GM19463 (cell line): ENCODE measurements around the gene FGF1.

Source experiments
- ATAC-seq: cut with Tn5 transposase; IDR thresholded peaks from one replicate; pipeline ENCODE4 v1.9.1; 2021; ENCODE audit warnings: mild to moderate bottlenecking, moderate library complexity; ENCODE audit not compliant: unreplicated experiment

The FGF1 gene

DNA sequence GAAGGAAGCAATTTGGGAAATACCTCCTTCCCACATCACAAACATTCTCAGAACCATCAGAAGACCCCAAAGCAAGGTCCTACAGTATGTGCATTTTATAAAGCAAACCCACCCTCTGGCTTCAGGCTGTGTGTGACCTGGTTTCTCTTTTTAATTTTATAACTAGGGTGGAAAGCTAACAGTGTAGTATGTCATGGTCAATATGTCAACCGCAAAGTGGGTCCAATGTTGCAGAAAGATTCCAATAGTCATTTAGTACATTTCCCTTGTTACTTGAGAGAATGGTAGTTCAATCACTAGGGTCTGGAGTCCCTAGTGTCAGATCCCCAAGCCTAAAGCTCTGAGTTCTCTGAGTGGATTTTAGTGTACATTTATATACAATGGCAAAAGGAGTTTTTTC, 96.2 kb downstream of the FGF1 start:
- no peak for ATAC-seq

DNA sequence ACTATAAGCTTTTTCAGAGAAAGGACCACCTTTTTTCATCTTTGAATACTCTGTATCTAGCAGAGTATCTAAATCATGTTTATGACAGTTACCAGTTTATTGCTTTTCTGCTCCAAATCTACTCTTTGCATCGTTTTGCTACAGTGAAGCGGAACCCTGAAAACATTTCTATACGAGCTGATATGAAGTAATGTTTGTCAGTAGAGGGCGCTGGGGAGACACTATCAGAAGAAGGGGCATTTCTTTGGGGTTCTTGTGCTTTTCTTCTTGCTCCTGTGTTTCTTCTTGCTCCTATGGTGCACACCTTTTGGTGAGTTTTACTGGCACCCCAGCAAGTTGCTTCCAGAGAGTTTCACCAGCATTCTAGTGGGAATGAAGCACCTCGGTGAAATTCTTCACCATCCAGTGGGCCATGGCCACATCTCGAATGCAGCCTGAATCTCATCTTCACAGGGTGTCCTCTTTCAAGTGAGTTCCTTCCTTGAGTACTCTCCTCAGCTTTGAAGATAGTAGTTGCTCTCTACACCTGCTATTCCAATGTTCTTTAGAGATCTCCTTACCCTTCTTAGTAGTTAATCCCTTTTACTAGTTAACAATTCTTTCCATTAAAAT, 98.4 kb downstream of the FGF1 start:
- ATAC-seq: no peak

DNA sequence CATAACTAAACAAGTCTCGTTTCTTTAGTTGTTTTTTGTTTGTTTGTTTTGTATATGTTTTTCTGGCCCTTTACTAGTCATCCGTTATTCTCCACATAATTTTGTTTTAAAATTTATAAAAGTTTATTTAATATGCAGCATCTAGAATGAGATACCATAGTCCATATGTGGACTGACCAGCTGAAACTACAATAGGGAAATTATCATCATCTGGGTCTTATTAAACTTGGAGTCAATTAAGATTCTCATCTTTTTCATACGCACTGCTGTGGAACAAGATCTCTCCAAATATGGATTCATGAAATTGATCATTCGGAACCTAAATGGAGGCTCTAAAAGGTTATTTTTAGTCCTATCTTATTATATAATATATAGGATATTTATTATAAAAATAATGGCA, 99.3 kb downstream of the FGF1 start:
- ATAC-seq: no peak

DNA sequence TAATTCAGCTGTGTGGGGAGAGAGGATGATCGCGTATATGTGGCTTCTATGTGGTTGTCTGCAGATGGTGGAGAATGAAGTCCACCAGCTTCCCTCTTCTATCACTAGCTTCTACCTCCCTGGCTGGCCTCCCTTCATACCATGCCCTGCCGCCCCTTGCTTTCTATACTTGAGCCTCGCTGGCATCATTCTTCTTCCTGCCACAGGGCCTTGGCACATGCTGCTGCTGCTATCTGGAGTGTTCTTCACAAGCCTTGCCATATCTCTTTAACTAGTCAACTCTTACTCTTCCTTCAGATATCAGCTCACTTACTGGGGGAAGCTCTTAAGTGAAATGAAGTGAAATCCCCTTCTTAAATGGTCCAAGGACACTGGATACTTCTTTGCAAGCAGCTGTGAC, 100.4 kb downstream of the FGF1 start:
- no peak for ATAC-seq

DNA sequence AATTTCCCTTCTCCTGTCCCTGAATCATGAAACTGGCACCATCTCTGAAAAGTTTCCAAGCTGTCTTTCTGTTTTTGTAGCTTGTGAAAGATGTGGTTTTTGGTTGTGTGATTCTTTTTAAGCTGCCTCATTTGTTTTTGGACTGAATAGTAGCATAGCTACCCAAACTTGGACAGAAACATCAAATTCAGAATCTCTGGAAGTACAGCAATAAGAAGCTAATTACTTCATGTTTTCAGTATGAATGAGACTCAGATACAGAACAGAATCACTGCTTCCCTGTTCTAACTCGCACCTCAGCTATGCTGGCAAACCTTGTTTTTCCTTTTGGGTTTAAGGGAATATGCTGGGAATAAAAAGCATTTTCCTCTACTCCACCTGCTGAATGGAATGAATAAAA, 101.0 kb downstream of the FGF1 start:
- no peak for ATAC-seq

DNA sequence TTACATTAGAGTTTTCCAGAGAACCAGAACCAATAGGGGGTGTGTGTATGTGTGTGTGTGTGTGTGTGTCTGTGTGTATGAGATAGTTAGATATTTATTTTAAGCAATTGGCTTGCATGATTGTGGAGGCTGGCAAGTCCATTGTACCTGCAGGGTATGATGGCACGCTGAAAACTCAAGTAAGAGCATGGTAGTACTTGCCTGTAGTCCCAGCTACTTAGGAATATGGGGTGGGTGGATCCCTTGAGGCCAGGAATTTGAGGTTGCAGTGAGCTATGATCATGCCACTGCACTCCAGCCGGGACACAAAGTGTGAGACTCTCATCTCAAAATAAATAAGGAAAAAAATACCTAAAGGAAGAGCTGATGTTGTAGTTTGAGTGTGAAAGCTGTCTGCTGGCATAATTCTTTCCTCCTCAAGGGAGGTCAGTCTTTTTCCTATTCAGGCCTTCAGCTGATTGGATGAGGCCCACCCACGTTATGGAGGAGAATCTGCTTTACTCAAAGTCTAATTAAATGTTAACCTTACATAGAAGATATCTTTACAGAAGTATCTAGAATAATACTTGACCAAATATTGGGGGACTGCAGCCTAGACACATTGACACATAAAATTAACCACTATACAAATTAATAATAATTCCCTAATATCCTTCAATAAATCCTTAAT, 107.6 kb downstream of the FGF1 start:
- ATAC-seq: no peak

DNA sequence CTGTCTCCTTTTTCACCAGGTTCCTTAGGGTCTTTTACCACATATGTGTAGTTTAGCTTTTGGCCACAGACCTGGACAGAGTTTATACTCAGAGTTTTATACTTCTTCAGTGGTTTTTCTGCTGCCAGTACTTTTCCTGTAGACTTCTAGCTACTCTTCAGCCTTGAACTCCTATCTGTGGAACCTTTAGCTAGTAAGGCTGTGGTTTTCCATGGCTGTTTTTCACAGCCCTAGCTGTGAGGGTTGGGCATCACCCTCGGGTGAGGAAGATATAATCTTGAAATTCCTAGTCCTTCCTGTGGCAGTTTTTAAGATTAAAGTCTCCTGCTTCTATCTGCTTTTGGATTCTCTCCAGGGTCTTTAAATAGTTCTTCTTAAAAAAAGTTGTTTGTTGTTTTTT, 109.1 kb downstream of the FGF1 start:
- ATAC-seq: no peak

DNA sequence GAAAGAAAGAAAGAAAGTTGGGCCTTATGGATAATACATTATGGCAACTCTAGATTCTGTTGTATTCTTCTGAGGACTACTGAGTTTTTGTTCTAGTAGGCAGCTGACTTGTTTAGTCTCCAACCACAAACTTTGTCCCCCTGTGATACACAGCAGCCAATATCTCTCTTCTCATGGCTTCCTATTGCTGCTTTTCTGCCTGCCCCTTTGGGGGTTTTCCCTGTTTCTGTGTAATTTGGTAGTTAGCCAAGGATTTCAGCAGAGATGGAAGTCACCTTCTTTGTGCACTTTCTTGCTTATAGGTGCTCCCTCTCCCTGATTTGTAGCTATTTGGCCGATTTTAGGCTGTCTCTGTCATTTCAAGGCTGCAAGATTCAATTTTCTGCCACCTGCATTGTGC, 109.6 kb downstream of the FGF1 start:
- ATAC-seq: no peak

DNA sequence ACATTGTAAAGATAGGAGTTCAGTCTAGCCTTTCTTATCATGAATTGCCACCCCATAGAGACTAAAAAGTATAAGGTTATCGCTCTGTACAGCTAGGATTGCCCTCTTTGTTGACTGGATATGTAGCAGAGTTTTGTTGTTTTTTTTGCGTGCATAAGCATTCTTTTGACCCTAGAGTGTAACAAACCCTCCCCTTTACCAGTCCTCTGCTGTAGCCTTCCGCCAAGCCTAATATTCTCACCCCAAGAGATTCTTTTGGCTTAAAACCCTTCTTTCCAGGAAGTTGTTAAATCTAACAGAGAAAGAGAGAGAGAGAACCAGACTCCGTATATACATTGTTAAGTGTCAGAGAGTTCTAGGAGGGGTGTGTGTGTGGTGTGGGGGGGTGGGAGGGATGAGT, 113.9 kb downstream of the FGF1 start:
- no peak for ATAC-seq

DNA sequence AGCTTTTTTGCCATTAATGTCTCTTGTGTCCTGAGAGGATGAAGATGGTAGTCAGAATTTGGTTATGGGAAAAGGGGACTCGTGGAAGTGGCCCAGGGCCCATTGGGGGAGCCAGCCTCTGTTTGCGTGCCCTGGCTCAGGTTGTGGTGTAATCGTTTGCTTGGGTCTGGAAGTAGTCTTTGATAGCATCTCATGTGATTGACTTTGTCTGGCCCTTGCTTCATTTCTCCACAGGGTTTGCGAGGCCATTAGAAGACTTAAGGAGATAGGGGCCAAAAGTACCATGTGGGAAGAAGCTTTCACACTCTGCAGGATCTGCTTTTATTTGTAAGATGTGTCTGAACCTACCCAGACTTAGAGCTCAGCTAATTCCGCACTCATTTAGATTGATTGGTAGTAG, 114.5 kb downstream of the FGF1 start:
- no peak for ATAC-seq

DNA sequence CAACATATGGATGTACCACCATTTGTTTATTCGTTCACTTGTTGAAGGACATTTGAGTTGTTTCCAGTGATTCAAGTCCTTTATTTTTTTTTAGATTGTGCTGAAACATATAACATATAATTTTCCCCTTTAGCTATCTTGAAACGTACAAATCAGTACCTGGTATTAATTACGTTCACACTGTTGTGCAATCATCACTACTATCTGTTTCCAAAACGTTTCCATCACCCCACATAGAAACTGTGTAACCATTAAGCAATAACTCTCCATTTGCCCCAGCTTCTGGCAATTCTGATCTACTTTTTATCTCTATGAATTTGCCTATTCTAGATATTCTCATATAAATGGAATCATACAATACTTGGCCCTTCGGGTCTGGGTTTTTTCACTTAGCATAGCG, 116.0 kb downstream of the FGF1 start:
- no peak for ATAC-seq

DNA sequence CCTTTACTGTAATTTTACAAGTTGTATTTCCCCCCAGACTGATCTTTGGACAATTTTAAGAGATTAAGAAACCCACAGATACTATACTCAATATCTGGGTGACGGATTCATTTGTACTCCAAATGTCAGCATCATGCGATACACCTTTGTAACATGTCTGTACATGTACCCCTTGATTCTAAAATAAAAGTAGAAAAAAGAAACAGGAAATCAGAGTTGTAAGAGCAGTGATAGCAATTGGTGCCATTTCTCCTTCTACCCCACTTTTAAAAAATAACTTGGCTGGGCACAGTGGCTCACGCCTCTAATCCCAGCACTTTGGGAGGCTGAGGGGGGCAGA, 116.9 kb downstream of the FGF1 start:
- no peak for ATAC-seq

DNA sequence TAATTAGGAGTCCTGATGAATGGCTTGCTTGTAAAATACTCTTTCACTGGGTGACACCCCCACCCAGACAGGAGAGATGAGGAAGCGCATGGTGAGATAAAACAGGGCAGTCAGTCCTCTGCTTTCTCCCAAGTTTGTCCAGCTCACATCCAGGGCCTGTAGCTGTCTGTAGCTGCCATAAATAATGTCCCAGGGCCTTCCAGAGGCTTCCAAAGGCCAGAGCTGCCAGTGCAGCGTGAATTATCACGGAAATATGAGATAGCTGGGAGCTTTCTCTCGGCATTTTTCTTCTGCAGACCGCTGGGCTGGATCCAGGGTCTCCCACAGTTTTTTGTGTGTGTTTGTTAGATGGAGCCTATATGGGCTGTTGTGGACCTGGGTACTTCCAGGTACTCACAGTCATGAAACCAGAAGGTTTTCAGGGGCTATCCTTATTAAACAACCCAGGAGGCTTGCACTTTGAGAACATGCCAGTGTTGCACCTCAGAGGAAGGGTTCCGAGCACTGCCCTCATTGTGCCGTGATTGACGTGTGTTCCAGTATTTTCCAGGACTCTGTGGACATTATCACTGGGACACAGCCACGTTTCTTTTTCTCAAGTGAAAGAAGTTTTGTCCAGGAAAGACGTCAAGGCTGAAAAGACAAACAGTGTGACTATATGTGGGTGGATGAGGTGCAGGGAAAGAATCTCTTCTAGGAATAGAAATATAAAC, 117.5 kb downstream of the FGF1 start:
- ATAC-seq: no peak

DNA sequence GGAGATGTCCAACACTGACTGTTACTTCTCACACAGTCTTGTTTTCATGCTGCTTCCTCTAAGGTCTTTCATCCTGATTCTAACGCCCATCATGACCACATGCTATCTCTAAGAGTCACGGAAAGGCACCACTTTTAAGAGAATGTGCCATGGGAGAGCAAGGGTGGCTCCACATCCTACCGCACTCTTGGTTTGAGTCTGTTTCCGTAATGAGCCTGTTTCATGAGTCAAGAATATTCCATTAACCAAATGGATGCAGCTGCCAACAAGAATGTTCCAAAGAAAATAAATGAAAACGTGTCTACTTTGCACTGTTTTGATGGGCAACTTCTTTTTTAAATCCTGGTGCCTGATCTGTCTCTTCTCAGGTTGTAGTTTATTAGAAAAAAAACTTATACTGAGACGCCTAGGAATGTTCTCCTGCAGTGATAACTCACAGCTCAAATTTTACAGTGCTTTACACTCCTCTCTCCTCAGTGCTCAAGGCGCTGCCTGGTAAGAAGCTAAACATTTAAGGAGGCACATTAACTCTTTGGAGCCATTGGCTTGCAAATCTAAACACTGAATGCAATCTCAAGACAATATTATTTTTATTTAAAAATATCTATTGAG, 124.3 kb downstream of the FGF1 start:
- ATAC-seq: no peak

DNA sequence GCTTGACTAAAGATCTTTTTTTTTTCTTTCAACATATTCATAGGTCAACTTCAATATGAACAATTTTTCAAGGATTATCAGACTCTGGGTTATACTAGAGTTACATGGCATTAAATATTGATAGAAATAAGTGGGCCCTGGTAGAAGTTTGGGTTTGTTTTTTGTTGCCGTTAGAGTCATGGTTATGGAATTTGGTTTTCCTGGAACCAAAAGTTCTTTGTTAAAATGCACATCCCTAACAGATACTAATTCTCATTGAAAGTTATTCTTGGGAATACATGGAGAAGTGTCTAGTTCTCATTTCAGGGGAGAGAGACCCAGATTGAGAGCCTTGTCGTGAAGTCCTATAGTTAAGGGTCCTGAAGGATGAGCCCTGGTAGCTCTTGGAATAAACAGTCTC, 124.9 kb downstream of the FGF1 start:
- ATAC-seq: no peak

DNA sequence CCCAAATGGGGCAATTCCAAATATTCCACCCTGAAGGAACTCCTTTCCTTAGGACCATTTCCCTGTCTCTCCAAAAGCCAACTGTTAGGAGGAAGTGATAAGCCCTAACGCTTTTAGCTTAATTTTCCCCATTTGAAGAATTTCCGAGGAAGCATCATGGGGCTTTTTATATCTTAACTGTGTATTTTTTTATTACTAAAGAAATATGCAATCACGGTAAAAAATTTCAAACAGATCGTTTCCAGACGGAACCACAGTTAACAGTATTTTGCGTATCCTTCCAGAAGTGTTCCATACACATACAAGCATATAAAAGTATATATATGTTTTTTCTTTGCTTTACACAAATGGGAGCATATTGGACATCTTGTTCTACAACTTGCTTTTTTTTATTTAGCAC, 133.8 kb downstream of the FGF1 start:
- no peak for ATAC-seq

DNA sequence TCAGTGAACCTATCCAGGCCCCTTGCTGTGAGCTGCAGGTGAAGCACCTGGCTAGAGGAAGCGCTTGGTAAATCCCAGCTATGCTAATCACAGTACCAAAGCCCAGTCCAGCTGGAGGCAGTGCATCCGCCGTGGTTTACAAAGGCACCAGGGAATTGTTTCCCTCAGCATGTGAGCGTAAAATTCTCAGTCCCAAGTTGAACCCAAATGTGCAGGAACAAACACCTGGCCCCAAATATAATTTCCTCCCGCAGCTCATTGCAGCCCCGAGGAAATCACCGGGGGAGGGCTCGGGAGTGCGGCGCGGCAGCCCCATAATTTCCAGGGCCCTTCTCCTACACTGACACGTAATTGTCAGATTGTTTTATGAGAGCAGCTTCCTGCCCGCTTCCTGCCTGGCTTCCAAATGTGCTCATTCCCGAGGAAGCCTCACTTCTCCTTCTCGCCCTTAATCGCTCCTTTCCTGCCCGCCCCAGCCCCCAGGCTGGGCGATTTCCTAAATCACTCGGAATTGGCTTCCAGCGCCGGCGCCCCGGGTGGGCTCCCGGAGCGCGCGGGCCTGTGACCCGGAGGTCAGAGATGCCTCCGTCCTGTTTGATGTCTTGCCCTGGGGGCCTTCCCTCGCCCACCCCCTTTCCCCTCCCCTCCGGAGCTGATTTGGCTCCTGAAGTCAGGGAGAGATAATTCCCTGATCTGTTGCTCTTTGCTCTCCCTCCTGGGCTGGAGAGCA, 134.4 kb downstream of the FGF1 start:
- ATAC-seq: no peak

DNA sequence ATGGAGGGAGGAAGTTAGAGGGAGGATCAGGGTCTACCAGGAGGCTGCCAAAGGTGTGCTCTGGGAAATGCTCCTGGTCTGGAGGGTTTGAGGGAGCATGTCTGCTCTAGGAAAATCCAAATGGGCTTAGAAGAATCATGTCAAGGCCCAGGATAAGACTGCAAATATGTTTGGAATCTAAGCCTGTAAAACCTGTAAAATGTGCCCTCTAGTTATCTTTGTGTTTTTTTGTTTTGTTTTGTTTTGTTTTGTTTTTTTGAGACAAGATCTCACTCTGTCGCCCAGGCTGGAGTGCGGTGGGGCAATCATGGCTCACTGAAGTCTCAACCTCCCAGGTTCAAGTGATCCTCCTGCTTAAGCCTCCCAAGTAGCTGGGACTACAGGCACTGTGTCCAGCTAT, 135.4 kb downstream of the FGF1 start:
- no peak for ATAC-seq

DNA sequence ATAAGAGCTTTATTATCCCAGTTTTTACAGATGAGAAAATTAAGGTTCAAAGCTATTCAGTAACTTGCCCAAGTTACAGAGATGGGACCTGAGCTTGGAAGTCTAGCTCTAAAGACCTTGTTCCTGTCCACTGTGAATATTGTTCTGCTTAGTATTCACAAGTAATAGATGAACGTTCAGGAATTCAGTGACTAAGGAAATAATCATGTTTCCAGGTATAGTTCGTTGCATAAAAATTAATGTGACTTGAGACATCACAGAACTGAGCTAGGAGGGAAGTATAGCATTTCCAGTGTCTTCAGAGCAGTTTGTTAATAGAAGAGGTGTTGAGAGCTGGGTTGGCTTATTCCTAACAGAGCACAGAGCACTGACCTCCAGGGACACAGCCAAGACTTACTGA, 136.1 kb downstream of the FGF1 start:
- ATAC-seq: no peak

DNA sequence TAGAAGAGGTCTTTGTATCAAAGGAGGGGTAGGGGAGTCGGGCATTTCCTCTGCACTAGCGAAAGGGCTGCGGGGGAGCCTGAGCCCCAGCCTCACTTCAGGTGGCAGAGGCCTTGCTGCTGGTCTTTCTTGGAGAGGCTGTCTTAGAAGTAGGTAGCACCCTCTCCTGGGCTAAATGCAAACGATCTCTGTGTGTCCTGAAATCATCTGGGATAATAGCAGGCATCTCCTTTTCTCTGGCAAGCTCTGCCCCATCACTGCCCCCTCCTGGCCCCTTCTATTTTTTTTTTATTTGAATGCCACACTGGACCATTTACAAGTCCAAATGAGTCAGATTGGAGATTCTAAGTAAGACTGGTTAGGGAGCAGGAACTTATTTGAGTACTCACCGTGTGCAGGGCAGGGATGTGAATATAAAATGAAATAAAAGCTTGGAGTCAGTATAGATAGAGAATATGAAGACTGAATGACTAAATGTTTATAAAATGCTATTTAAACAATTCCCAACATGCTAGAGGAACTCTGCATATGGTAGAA, 137.1 kb downstream of the FGF1 start:
- peak; percentile 77 for ATAC-seq
